ENCODE results near the gene APBB2. TPM values are rescaled to one million over a fixed set of nuclear protein-coding genes. Genes with fewer than 3 reads are reported as not detected.

APBB2 gene
- total and polyA plus RNA-seq, 2 of the 8 experiments (the other 6 are each of a cell fraction or from before 2014, with no cell fraction given): 58.7 to 59.4 TPM

- H4K20me1 ChIP-seq (replicated peaks in 1 of 2; ENCODE audit: control insufficient read depth in 1 of 2, insufficient read depth in 2 of 2, low read length in 2 of 2): no peaks in the 10 kb centered on the region
- no peak overlapping the region for H2AFZ ChIP-seq (ENCODE audit: low read length)
- H2BK15ac ChIP-seq (ENCODE audit: low read length): no peak overlapping the region
- peaks cover 3 to 34% of the 10 kb centered on the region in 2 experiments; a peak in 2 of 4 replicates for H3K79me2 ChIP-seq (ENCODE audit: control insufficient read depth in 1 of 2, insufficient read depth in 2 of 2, low read length in 2 of 2)
- WGBS, 2 experiments (ENCODE audit: extremely low coverage in 1 of 2, insufficient coverage in 1 of 2, insufficient read length in 1 of 2, insufficient replicate concordance in 2 of 2, low coverage in 1 of 2, low lambda C conversion rate in 2 of 2, missing lambda C conversion rate in 1 of 2): 71% methylated on average over 3 of the region's 3 CpGs; no CpG with 5 or more reads in 1 of the 2 experiments
- DNase-seq (ENCODE audit: low read depth in 1 of 2, low spot score in 2 of 2) (no peak), FAIRE-seq (peak; percentile 71)
- peak overlapping the region; percentile 65; the same call in 1 of the 2 replicates for H2AK5ac ChIP-seq (ENCODE audit: low read depth, low read length)
- no peaks in the 10 kb centered on the region for H3K27me3 ChIP-seq (replicated peaks in 1 of 4; ENCODE audit: control insufficient read depth in 3 of 4, extremely low read depth in 1 of 4, insufficient read depth in 3 of 4, low read length in 3 of 4)
- no peaks in the 10 kb centered on the region for H3K36me3 ChIP-seq (ENCODE audit: control insufficient read depth in 2 of 4, insufficient read depth in 4 of 4, low read length in 3 of 4)
- no peaks in the 10 kb centered on the region; the same call in 1 of the 2 replicates for H3K79me1 ChIP-seq (ENCODE audit: low read depth, low read length)
- H3K4me3 ChIP-seq (ENCODE audit: extremely low read depth in 1 of 4, insufficient read depth in 2 of 4, low read depth in 3 of 4, low read length in 4 of 4): no peak overlapping the region; a peak in 1 of 8 replicates
- peak overlapping the region; percentile 9 to 36 for H3K4me2 ChIP-seq (ENCODE audit: insufficient read depth in 1 of 2, low read depth in 2 of 2, low read length in 2 of 2)
- H2BK20ac ChIP-seq (ENCODE audit: low read length): no peak overlapping the region
- H3K4me1 ChIP-seq (replicated peaks in 1 of 4; ENCODE audit: control insufficient read depth in 3 of 4, insufficient read depth in 4 of 4, low read length in 3 of 4): peaks cover 9 to 23% (median 14%) of the 10 kb centered on the region in 4 experiments
- no peak overlapping the region; the same call in 1 of the 2 replicates for H3K18ac ChIP-seq (ENCODE audit: extremely low read depth, low read length)
- CTCF ChIA-PET (ENCODE audit: partially characterized antibody): interaction anchor here (0.7 to 2.7 kb wide), 4 partner anchors 10 to 79 kb away, joined by 3 to 12 read pairs (median 3); no protein-coding TSS in a partner anchor
- no peak overlapping the region for H3K23ac ChIP-seq (ENCODE audit: insufficient read length)
- H3K4ac ChIP-seq (replicated peaks; ENCODE audit: insufficient read length, low read depth, low read length): no peak overlapping the region
- peaks cover 5% of the 10 kb centered on the region for H3K23me2 ChIP-seq (ENCODE audit: low read depth, low read length)
- no peak overlapping the region for H3K9ac ChIP-seq (replicated peaks in 1 of 4; ENCODE audit: extremely low read depth in 1 of 4, low read depth in 3 of 4, low read length in 3 of 4)
- H2BK12ac ChIP-seq (ENCODE audit: low read depth, low read length): peak overlapping the region; percentile 90
- TF ChIP-seq ASH2L (IDR thresholded peaks at IDR 0.05; ENCODE audit: low read length): no peak
- peak; percentile 84 for TF ChIP-seq TEAD4 (IDR thresholded peaks at IDR 0.05; ENCODE audit: low read depth, low read length)
- no peak for TF ChIP-seq NANOG (IDR thresholded peaks at IDR 0.05; ENCODE audit: insufficient read depth, low read depth, low read length, poor library complexity, severe bottlenecking)
- TF ChIP-seq TCF12 (IDR thresholded peaks at IDR 0.05; ENCODE audit: low read depth, low read length): no peak
- peak; percentile 44; the same call in 1 of the 2 replicates for TF ChIP-seq SP1 (IDR thresholded peaks at IDR 0.05; ENCODE audit: low read depth, low read length)
- H3K27ac ChIP-seq (ENCODE audit: low read depth, low read length): no peak overlapping the region
- POLR2A ChIA-PET (ENCODE audit: partially characterized antibody): interaction anchor here (1.3 to 5.3 kb wide), 3 partner anchors 10 to 83 kb away, joined by 5 to 23 read pairs (median 5); no protein-coding TSS in a partner anchor
- no peak overlapping the region for H3K56ac ChIP-seq (replicated peaks; ENCODE audit: insufficient read length, low read depth, low read length)
- H2BK120ac ChIP-seq (replicated peaks; ENCODE audit: low read depth, low read length): no peak overlapping the region
- H2BK5ac ChIP-seq (ENCODE audit: low read depth, low read length): peak overlapping the region; percentile 88
- H4K5ac ChIP-seq (ENCODE audit: insufficient read length, low read depth, low read length): no peak overlapping the region
- peak overlapping the region; percentile 77 for H4K91ac ChIP-seq (replicated peaks; ENCODE audit: insufficient read length, low read length)
- H3K14ac ChIP-seq (ENCODE audit: insufficient read length): no peak overlapping the region
- H3K9me3 ChIP-seq (ENCODE audit: insufficient read depth in 2 of 2, low read depth in 1 of 2, low read length in 1 of 2): no peaks in the 10 kb centered on the region
- no peak overlapping the region for H4K8ac ChIP-seq (ENCODE audit: extremely low read depth, insufficient read depth, low read length)
Measured at GRCh38 chr4:41133454-41134018, 80.8 kb downstream of the APBB2 start.

All from H1 (cell line).